HL-60/S4 (cell line): ENCODE data around the gene STK16.
"Not testable (repeated sequence)": the region's sequence is repeated elsewhere in the genome, so short reads cannot be mapped to it uniquely, and the experiment has no call there.

Experiments used
- in situ Hi-C: fragments of 300-500 bp; cut with MboI; formaldehyde crosslinking; loops from 2 replicates; pipeline ENCODE4 v1.14.3; 2022; ENCODE audit warnings: low sequenced_read_pairs

STK16 gene

GRCh38 chr2:219234331-219234730, 10.9 kb upstream of the STK16 start:
- in situ Hi-C loops: no loop called here

- in situ Hi-C loops: no loop called here
Measured at GRCh38 chr2:219243291-219243761, 2.0 kb upstream of the STK16 start.

- in situ Hi-C loops: no loop called here
Measured at GRCh38 chr2:219244789-219245147, 511 bp upstream of the STK16 start.

- in situ Hi-C loops: no loop called here
Measured at GRCh38 chr2:219245899-219246230, 586 bp downstream of the STK16 start.

- in situ Hi-C loops: no loop called here
Measured at GRCh38 chr2:219246559-219246958, 1.3 kb downstream of the STK16 start.

GRCh38 chr2:219247678-219248642, 2.7 kb downstream of the STK16 start:
- in situ Hi-C loops: no loop called here

GRCh38 chr2:219248845-219249202, 3.5 kb downstream of the STK16 start:
- in situ Hi-C loops: no loop called here

GRCh38 chr2:219249203-219249980, 4.1 kb downstream of the STK16 start:
- in situ Hi-C loops: no loop called here

GRCh38 chr2:219250049-219250781, 4.9 kb downstream of the STK16 start:
- in situ Hi-C loops: no loop called here

GRCh38 chr2:219251656-219252055, 6.4 kb downstream of the STK16 start:
- in situ Hi-C loops: no loop called here

GRCh38 chr2:219252084-219252483, 6.8 kb downstream of the STK16 start:
- in situ Hi-C loops: no loop called here

GRCh38 chr2:219252570-219252899, 7.3 kb downstream of the STK16 start:
- in situ Hi-C loops: no loop called here

- in situ Hi-C loops: no loop called here
Measured at GRCh38 chr2:219252900-219253752, 7.8 kb downstream of the STK16 start, which contains the start of gene TUBA4B. TSS of gene TUBA4B (plus strand) at chr2:219253243. CDS start at chr2:219253408, 165 bp downstream.

GRCh38 chr2:219253753-219254589, 8.7 kb downstream of the STK16 start, which contains the start of gene TUBA4A:
TSS of gene TUBA4A (minus strand) at chr2:219253918. CDS start at chr2:219253858, 60 bp downstream.
- in situ Hi-C loops: no loop called here

GRCh38 chr2:219254590-219255201, 9.4 kb downstream of the STK16 start:
- in situ Hi-C loops: no loop called here

GRCh38 chr2:219258942-219259341, 13.7 kb downstream of the STK16 start:
- in situ Hi-C loops: not testable (repeated sequence)

GRCh38 chr2:219261024-219261855, 16.0 kb downstream of the STK16 start:
- in situ Hi-C loops: no loop called here

- in situ Hi-C loops: no loop called here
Measured at GRCh38 chr2:219266232-219266631, 21.0 kb downstream of the STK16 start.
